Right hindlimb (tissue), 1 donor: ENCODE measurements around the gene C10orf143.
A peak's percentile ranks its signal among the peaks of the same experiment; 100 is the strongest.
"Not testable (repeated sequence)": the region's sequence is repeated elsewhere in the genome, so short reads cannot be mapped to it uniquely, and the experiment has no call there.

Source experiments
- DNase-seq: peaks from one replicate; pipeline ENCODE4 v3.0.0-alpha.2; 2018

Gene C10orf143

DNA sequence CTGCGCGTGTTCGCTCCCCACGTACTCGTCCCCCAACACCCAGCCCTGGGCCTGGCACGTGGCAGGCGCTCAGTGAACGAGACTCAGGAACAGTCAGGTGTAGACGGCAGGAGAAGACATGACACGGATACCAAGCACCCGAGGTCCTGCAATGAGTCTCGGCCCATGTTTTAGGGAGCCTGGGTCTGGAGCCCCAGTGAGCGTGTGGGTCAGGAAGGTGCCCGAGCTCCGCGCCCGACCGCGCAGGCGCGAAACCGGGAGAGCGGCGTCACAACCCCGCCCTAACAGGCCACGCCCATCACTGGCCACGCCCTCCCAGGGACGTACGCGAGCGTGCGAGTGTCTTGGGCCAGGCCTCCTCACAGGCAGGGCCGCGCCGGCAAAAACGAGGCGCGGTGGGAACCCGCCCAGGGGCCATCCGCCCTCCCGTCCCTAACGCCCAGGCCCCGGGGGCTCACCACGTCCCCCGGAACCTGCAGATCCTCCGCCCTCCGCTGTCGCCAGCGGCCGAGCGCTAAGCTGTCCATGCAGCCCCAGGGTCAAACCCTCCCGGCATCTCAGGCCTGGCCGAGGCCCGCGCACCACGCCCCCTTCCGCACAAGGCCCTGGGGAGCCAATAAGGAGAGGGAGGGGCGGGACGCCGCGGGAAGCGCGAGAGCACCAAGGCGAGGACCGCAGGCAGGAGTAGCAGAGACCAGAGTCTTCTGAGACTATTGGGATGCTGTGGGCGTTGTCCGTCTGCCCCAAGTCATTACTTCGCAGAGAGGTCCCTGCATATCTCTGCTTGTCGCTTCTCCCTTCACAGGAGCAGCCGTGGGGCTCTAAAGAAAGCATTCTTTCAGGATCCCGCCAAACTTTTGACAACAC, at the start of gene C10orf143:
Gene C10orf143, minus strand, starts transcription at position 585 of the 867 bp plus-strand sequence. Its CDS starts 58 bp downstream, at position 527.
- DNase-seq = peak; percentile 99

GRCh38 chr10:130159192-130159794, 48.7 kb upstream of the C10orf143 start:
- DNase-seq = no peak

DNA sequence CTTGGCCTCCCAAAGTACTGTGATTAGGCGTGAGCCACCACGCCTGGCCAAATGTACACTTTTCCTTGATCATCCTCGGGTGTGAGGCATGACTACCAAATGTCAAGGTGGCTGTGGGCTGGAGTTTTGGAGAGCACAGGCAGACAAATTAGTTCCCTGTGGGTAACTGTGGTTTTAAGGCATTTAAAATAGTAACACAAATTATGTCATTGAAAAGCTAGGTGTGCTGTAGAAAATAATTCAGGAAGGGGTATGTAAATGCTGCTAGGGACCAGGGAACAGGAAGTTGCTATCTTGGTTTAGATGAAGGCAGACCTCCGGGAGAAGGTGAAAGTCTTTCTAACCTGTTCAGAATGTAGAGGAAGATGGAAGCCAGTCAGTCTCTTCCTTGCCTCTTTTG, 35.4 kb upstream of the C10orf143 start:
- no peak for DNase-seq

DNA sequence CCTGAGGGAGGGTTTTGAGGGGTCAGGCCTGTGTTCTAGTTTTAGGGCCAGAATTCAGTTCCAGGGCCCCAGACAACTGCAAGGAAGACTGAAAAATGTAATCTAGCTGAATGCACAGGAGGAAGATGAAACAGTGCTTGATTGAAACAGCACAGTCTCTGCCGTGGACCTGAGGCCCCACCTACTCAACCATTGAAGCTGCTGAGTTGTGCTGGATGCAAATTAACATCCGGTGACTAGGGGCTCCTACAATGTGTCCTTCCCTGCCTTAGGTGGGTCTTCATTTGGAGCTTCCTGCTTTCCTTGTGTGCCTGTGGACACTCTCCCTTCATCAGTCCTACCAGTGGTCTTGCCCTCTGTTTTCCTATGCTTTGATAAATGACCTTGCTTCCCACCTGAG, 31.2 kb upstream of the C10orf143 start:
- no peak for DNase-seq

- no peak for DNase-seq
Observed at GRCh38 chr10:130141460-130141859, 30.8 kb upstream of the C10orf143 start.

DNA sequence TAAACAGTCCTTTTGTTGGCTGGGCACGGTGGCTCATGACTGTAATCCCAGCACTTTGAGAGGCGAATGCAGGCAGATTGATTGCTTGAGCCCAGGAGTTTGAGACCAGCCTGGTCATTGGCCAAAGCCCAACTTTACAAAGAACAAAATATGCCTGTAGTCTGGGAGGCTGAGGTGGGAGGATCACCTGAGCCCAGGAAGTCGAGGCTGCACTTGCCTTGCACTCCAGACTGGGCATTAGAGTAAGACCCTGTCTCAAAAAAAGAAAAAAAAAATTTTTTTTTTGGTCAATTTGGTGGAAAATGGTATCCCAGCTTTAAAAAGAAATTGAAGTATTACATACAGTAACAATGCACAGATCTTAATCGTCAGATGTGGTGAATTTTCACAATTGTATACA, 30.4 kb upstream of the C10orf143 start:
- DNase-seq = no peak

DNA sequence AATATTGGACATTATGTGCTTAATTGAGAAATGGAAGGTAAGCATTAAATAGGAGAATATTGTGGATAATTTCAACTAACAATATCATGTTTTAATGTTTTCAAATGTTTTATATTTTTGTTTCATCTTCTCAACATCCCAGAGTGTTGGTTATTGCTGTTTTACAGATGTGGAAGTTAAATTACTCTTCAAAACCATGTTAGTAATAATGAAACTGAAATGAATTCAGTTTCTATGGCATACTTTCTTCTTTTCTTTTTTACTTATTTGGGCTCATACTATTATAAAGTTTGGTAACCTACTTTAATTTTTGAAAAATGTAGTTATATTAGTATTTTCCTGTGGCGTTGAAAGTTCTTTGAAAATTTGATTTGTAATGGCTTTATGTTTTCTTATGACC, 29.8 kb upstream of the C10orf143 start:
- no peak for DNase-seq

- no peak for DNase-seq
Observed at GRCh38 chr10:130138479-130138866, 27.8 kb upstream of the C10orf143 start.

DNA sequence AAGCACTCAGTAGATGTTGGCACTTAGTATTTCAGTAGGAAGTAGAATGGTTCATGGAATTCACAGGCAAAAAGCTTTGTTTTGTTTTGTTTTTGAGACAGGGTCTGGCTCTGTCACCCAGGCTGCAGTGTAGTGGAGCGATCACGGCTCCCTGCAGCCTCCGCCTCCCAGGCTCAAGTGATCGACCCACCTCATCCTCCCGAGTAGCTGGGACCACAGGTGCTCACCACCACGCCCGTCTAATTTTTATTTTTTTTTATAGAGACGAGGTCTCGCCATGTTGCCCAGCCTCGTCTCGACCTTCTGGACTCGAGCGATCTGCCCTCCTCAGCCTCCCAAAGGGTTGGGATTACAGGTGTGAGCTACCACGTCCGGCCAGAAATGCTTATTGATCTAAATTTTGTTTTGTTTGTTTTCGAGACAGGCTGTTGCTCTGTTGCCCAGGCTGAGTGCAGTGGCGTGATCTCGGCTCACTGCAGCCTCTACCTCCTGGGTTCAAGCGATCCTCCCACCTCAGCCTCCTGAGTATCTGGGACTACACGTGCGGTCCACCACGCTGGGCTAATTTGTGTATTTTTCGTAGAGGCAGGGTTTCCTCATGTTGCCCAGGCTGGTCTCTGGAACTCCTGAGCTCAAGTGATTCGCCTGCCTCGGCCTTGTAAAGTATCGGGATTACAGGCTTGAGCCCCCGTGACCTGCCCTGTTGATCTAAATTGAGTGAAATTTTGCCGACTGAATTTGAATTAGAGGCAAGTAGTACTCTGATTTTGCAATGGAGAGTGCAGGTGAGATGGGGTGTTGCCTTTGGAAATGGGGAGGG, 27.2 kb upstream of the C10orf143 start:
- DNase-seq = no peak

DNA sequence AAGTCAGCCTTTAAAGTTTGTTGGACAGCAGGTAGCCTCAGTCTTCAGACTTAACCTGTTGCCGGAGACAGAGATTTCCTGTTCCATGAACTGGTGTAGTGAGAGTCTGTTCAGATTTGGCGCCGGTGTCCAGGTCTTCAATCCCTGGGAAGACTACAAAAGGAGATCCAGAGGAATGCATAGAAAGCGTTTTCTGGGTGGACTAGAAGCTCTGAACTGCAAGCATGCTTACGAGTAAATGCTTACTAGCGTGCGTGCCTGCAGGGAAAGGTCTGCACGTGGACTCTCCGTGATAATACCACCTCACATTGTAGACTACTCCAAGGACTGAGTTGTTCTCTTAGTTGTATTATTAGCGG, 26.4 kb upstream of the C10orf143 start:
- DNase-seq = no peak

GRCh38 chr10:130136226-130137089, 25.8 kb upstream of the C10orf143 start, which contains the start of gene GLRX3:
TSS of gene GLRX3 (plus strand) at chr10:130136391. CDS start at chr10:130136421, 30 bp downstream.
- DNase-seq = peak; percentile 92

- peak; percentile 28 for DNase-seq
Observed at GRCh38 chr10:130135676-130136225, 25.1 kb upstream of the C10orf143 start.

DNA sequence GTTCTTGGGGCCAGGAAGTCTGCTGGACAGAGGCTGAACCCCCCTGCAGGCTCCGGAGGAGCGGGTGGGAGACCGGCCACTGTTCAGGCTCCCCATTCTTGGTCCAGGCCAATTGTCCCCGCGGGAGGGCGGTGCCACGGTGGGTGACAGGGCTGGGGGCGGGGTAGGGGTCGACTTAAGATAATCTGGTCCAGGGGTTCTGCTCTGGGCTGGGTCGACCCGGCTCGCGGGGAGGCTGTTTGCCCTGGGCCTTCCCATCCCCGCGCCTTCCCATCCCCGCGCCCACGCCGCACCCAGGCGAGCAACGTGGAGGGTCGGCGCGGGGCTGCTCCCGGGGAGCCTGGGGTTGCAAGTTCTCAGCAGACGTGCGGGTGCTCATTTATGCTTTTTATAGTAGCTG, 18.3 kb upstream of the C10orf143 start:
- DNase-seq = no peak

- no peak for DNase-seq
Observed at GRCh38 chr10:130128062-130128781, 17.6 kb upstream of the C10orf143 start.

GRCh38 chr10:130127364-130128061, 16.9 kb upstream of the C10orf143 start:
- DNase-seq = peak; percentile 71

DNA sequence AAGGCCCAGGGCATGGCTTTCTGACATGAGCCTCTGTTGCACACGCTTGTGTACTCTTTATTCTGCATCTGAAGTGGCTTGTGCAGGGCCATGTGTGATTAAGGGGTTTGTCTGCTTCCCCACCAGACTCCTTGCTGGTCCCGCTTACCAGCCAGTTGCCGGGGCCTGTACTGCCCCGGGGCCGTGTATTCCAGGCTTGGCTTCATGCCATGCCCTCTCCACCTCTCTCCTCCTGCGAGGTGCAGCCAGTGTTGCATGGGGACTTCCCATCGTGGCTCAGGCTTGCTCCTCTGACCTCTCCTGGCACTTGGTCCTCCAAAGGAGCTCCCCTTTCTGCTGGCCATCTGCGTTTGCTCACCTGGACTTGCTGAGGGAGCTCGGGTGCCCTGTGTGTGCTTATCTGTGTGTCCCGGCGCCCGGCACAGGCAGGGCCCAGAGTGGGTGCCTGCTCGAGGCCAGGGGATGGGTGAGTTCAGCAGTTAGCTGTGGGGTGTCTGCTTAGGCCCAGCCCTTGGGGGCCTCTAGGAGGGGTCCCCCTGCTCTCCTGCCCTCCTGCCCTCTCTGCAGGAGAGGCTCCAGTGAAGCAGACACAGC, 11.0 kb upstream of the C10orf143 start:
- no peak for DNase-seq

DNA sequence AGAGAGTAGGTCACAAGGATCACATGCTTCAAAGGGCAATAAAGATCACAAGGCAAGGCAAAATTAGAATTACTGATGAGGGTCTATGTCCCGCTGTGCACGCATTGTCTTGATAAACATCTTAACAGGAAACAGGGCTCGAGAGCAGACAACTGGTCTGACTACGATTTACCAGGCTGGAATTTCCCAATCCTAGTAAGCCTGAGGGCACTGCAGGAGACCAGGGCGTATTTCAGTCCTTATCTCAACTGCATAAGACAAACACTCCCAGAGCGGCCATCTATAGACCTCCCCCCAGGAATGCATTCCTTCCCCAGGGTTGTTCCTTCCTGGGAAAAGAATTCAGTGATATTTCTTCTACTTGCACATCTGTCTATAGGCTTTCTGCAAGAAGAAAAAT, 6.9 kb upstream of the C10orf143 start:
- DNase-seq = not testable (repeated sequence)

DNA sequence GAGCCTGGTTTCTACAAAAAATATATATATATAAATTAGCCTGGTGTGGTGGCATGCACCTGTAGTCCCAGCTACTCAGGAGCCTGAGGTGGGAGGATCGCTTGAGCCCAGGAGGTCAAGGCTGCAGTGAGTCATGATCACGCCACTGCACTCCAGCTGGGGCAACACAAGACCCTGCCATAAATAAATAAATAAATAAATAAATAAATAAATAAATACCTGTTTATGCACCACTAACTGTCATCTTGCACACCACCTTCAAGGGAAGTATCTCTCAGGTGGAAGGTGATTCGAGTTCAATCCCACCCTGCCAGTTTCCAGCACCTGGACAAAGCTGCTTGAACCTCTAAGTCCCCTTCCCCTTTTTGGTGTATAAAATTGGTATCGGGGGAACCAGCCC, 6.3 kb upstream of the C10orf143 start:
- not testable (repeated sequence) for DNase-seq

DNA sequence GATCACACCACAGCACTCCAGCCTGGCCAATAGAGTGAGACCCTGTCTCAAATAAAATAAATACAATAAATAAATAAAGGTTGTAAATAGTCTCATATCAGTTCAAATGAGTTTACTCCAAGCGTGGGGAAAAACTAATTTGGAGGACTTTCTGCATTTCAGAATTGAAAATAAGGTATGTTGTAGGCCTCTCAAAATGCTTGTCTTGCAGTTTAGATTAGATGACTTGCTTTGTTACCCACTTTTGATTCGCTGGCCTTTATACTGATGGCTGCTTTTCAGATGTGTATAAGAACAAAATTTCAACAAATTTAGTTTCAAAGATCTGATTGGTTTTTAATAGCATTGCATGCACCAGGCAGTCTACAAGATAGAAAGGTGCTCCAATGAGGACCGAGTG, 2.2 kb upstream of the C10orf143 start:
- DNase-seq = no peak

DNA sequence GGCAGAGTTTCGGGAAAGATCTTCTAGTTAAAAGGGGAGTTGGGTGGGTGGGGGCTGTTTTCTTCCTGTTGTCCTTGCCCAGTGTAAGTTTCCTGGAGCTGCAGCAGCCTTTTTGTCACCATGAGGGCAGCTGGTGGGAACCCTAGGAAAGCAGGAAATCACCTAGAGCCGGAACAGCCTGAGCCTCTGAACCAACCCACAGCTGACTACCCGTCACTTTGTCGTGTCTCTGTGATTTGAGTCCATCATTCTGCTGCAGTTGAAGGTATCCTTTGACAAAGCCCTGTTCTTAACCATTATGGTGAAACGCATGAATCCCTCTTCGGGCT, 1.2 kb upstream of the C10orf143 start:
- DNase-seq = no peak
